GM12878 (cell line): ENCODE results near the gene DFFA. TPM values are rescaled to one million over a fixed set of nuclear protein-coding genes. Genes with fewer than 3 reads are reported as not detected.

ENCODE experiments used
- E2F8 ChIP-seq: fragments of 450-650 bp; IDR thresholded peaks from 2 replicates; pipeline ENCODE4 v1.6.1; 2018; ENCODE audit warnings: mild to moderate bottlenecking, low read depth, moderate library complexity; ENCODE audit not compliant: partially characterized antibody
- IKZF2 ChIP-seq, 2 experiments: fragments of 450-650 bp; IDR thresholded peaks; 2 replicates each; pipeline ENCODE4 v1.6.1; 2017; ENCODE audit warnings: mild to moderate bottlenecking in 2 of 2, moderate library complexity in 2 of 2
- MLLT1 ChIP-seq: fragments of 450-650 bp; IDR thresholded peaks from 2 replicates; pipeline ENCODE4 v1.6.1; 2016; ENCODE audit warnings: mild to moderate bottlenecking
- NBN ChIP-seq: fragments of 450-650 bp; IDR thresholded peaks from 2 replicates; pipeline ENCODE4 v1.6.1; 2016
- NRF1 ChIP-seq: conservative IDR thresholded peaks from 2 replicates; pipeline ENCODE4 v1.6.1; 2011; ENCODE audit warnings: mild to moderate bottlenecking, low read depth, low read length, improper control_type of control experiment
- PAX5 ChIP-seq: IDR thresholded peaks from 2 replicates; pipeline ENCODE4 v1.6.1; 2011; ENCODE audit warnings: low read depth, low read length, borderline replicate concordance
- PAX8 ChIP-seq: fragments of 450-650 bp; IDR thresholded peaks from 2 replicates; pipeline ENCODE4 v1.6.1; 2017; ENCODE audit warnings: mild to moderate bottlenecking, moderate library complexity
- SMAD1 ChIP-seq: fragments of 450-650 bp; IDR thresholded peaks from 2 replicates; pipeline ENCODE4 v1.6.1; 2018; ENCODE audit warnings: mild to moderate bottlenecking, low read depth; ENCODE audit not compliant: partially characterized antibody
- SPI1 ChIP-seq: IDR thresholded peaks from 2 replicates; pipeline ENCODE4 v1.6.1; 2011; ENCODE audit warnings: low read depth, mild to moderate bottlenecking, low read length, moderate library complexity, borderline replicate concordance; ENCODE audit not compliant: insufficient read depth
- TAF1 ChIP-seq: IDR thresholded peaks from 2 replicates; pipeline ENCODE4 v1.6.1; 2011; ENCODE audit warnings: mild to moderate bottlenecking, low read depth, low read length, borderline replicate concordance
- ZNF217 ChIP-seq: fragments of 450-650 bp; IDR thresholded peaks from 2 replicates; pipeline ENCODE4 v1.6.1; 2017; ENCODE audit warnings: antibody characterized with exemption, mild to moderate bottlenecking
- ZZZ3 ChIP-seq: IDR thresholded peaks from 2 replicates; pipeline ENCODE4 v1.6.1; 2011; ENCODE audit warnings: low read depth; ENCODE audit not compliant: control insufficient read depth, insufficient read length
- polyA plus RNA-seq, 11 experiments: library from polyadenylated mRNA; depleted of rRNA in 4 of 11; unstranded in 6 of 11; stranded (reverse) in 5 of 11; fragments of >200 nt; fragmentation: Nextera tagmentation in 4 of 11; fragmentation: Illumina TruSeq in 1 of 11; extraction: Ambion mirVana in 4 of 11; extraction: Trizol in 1 of 11; gene quantifications; 1 replicate in 1 of 11; 2 replicates in 10 of 11; pipeline versions ENCODE4 v1.2.1 to v1.2.3, GENCODE V29; 2011 to 2016; ENCODE audit warnings: inconsistent platforms in 2 of 11, missing spikeins in 2 of 11, low read depth in 1 of 11
- total RNA-seq, 4 experiments: library from RNA; depleted of rRNA in 3 of 4; stranded (reverse); fragments of >200 nt in 3 of 4; fragmentation: Illumina TruSeq in 1 of 4; extraction: Trizol in 1 of 4; gene quantifications; 2 replicates each; pipeline versions ENCODE4 v1.2.1 to v1.2.3, GENCODE V29; 2013 to 2021
- TF ChIP-seq, protein P1 (sequence below): fragments of 450-650 bp; IDR thresholded peaks from 2 replicates; pipeline ENCODE4 v1.6.1; 2016; ENCODE audit warnings: mild to moderate bottlenecking

DFFA gene
- total and polyA plus RNA-seq, 10 of the 15 experiments (the other 5 are each of a cell fraction or from before 2014, with no cell fraction given), result 37.4 to 83.8 (median 52.4) TPM

- TF ChIP-seq E2F8, result no peak
- TF ChIP-seq ZZZ3, result no peak
- TF ChIP-seq, protein P1, sequence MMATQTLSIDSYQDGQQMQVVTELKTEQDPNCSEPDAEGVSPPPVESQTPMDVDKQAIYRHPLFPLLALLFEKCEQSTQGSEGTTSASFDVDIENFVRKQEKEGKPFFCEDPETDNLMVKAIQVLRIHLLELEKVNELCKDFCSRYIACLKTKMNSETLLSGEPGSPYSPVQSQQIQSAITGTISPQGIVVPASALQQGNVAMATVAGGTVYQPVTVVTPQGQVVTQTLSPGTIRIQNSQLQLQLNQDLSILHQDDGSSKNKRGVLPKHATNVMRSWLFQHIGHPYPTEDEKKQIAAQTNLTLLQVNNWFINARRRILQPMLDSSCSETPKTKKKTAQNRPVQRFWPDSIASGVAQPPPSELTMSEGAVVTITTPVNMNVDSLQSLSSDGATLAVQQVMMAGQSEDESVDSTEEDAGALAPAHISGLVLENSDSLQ, result no peak
- no peak for TF ChIP-seq NBN
- no peak for TF ChIP-seq PAX5
- TF ChIP-seq MLLT1, result no peak
- no peak for TF ChIP-seq ZNF217
- TF ChIP-seq TAF1, result no peak
- no peak for TF ChIP-seq SMAD1
- no peak for TF ChIP-seq NRF1
- TF ChIP-seq IKZF2 (IDR thresholded peaks at IDR 0.05), result no peak
- no peak for TF ChIP-seq PAX8
- TF ChIP-seq SPI1, result no peak
These were observed 25.4 kb downstream of the DFFA start (continued) for GRCh38 chr1:10446790-10447422.
